Measurements from ENCODE around the gene COX6A1. TPM values are rescaled to one million over a fixed set of nuclear protein-coding genes. Genes with fewer than 3 reads are reported as not detected.

COX6A1 gene
- total and polyA plus RNA-seq, 2 of the 13 experiments (the other 11 are each of a cell fraction or from before 2014, with no cell fraction given), result 542 to 673 TPM

GRCh38 chr12:120437735-120438494 lies at the start of gene COX6A1 (continued):
- TF ChIP-seq CBX1 (IDR thresholded peaks at IDR 0.05; ENCODE audit: low read depth) (no peak), HMGXB4 (CRISPR knock-in tag; IDR thresholded peaks at IDR 0.05; ENCODE audit: borderline replicate concordance in 1 of 2, low read depth in 1 of 2) (peak; percentile 42 to 65; a peak in 3 of 4 replicates), ZNF260 (CRISPR knock-in tag; IDR thresholded peaks at IDR 0.05; ENCODE audit: borderline replicate concordance, low read depth) (no peak), E2F1 (CRISPR knock-in tag; IDR thresholded peaks at IDR 0.05) (no peak), PITX1 (CRISPR knock-in tag; IDR thresholded peaks at IDR 0.05) (peak; percentile 59; the same call in 1 of the 2 replicates), HMG20B (CRISPR knock-in tag; conservative IDR thresholded peaks at IDR 0.05) (no peak), TP53 (CRISPR knock-in tag; conservative IDR thresholded peaks at IDR 0.05) (no peak), CENPBD1 (CRISPR knock-in tag; IDR thresholded peaks at IDR 0.05; ENCODE audit: borderline replicate concordance, low read depth) (no peak), CC2D1A (CRISPR knock-in tag; IDR thresholded peaks at IDR 0.05) (no peak), CTCF (CRISPR knock-in tag; IDR thresholded peaks at IDR 0.05) (peak; percentile 38), ZNF781 (CRISPR knock-in tag; IDR thresholded peaks at IDR 0.05; ENCODE audit: borderline replicate concordance, not compliant biosample characterization) (peak; percentile 88), ZNF720 (CRISPR knock-in tag; IDR thresholded peaks at IDR 0.05) (no peak), HDAC6 (IDR thresholded peaks at IDR 0.05; ENCODE audit: low read depth, low read length) (no peak), BCL6 (CRISPR knock-in tag; IDR thresholded peaks at IDR 0.05) (no peak), EHMT2 (IDR thresholded peaks at IDR 0.05; ENCODE audit: borderline replicate concordance, low read depth, low read length) (no peak), RNF2 (conservative IDR thresholded peaks at IDR 0.05; ENCODE audit: low read depth) (no peak), XRCC5 (optimal IDR thresholded peaks at IDR 0.05; ENCODE audit: low read length) (peak; percentile 33), PHF21A (CRISPR knock-in tag; IDR thresholded peaks at IDR 0.05) (no peak)
- TF ChIP-seq, protein P1, sequence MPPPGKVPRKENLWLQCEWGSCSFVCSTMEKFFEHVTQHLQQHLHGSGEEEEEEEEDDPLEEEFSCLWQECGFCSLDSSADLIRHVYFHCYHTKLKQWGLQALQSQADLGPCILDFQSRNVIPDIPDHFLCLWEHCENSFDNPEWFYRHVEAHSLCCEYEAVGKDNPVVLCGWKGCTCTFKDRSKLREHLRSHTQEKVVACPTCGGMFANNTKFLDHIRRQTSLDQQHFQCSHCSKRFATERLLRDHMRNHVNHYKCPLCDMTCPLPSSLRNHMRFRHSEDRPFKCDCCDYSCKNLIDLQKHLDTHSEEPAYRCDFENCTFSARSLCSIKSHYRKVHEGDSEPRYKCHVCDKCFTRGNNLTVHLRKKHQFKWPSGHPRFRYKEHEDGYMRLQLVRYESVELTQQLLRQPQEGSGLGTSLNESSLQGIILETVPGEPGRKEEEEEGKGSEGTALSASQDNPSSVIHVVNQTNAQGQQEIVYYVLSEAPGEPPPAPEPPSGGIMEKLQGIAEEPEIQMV (CRISPR knock-in tag; IDR thresholded peaks at IDR 0.05; ENCODE audit: low read depth), result no peak
- TF ChIP-seq, protein P2, sequence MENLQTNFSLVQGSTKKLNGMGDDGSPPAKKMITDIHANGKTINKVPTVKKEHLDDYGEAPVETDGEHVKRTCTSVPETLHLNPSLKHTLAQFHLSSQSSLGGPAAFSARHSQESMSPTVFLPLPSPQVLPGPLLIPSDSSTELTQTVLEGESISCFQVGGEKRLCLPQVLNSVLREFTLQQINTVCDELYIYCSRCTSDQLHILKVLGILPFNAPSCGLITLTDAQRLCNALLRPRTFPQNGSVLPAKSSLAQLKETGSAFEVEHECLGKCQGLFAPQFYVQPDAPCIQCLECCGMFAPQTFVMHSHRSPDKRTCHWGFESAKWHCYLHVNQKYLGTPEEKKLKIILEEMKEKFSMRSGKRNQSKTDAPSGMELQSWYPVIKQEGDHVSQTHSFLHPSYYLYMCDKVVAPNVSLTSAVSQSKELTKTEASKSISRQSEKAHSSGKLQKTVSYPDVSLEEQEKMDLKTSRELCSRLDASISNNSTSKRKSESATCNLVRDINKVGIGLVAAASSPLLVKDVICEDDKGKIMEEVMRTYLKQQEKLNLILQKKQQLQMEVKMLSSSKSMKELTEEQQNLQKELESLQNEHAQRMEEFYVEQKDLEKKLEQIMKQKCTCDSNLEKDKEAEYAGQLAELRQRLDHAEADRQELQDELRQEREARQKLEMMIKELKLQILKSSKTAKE (CRISPR knock-in tag; IDR thresholded peaks at IDR 0.05; ENCODE audit: borderline replicate concordance), result no peak

Measured in HepG2 (cell line).